Bronchial epithelial cell (primary cell): ENCODE measurements around the gene TPP1. TPM values are rescaled to one million over a fixed set of nuclear protein-coding genes. Genes with fewer than 3 reads are reported as not detected.

Source experiments
- DNase-seq: peaks from one replicate; pipeline ENCODE4 v3.0.0-alpha.2; 2010; ENCODE audit warnings: low read depth
- FAIRE-seq: peaks from 2 replicates; lab custom pipeline; 2011; peaks lifted over from hg19 to GRCh38; lab: Jason Lieb, UNC
- H3K27me3 ChIP-seq: 2 replicates; pipeline ENCODE4 v1.5.1; 2011; ENCODE audit warnings: low read length; ENCODE audit not compliant: control insufficient read depth, insufficient read depth
- H3K36me3 ChIP-seq: 2 replicates; pipeline ENCODE4 v1.5.1; 2011; ENCODE audit warnings: low read length; ENCODE audit not compliant: control insufficient read depth, insufficient read depth
- H3K4me3 ChIP-seq: 2 replicates; pipeline ENCODE4 v1.5.1; 2011; ENCODE audit warnings: mild to moderate bottlenecking, low read depth, low read length, control low read depth
- total RNA-seq: library from RNA; depleted of rRNA; stranded (reverse); fragments of >200 nt; gene quantifications from 2 replicates; pipeline ENCODE4 v1.2.1, GENCODE V29; 2014
- TF ChIP-seq, protein P1 (sequence below): IDR thresholded peaks from 2 replicates; pipeline ENCODE4 v1.5.1; 2011; ENCODE audit warnings: mild to moderate bottlenecking, moderate library complexity, low read length, control low read depth, inconsistent platforms; ENCODE audit not compliant: insufficient read depth, severe bottlenecking

The TPP1 gene
- total RNA-seq, 1 donor from 2014 or later: 40.8 TPM

DNA sequence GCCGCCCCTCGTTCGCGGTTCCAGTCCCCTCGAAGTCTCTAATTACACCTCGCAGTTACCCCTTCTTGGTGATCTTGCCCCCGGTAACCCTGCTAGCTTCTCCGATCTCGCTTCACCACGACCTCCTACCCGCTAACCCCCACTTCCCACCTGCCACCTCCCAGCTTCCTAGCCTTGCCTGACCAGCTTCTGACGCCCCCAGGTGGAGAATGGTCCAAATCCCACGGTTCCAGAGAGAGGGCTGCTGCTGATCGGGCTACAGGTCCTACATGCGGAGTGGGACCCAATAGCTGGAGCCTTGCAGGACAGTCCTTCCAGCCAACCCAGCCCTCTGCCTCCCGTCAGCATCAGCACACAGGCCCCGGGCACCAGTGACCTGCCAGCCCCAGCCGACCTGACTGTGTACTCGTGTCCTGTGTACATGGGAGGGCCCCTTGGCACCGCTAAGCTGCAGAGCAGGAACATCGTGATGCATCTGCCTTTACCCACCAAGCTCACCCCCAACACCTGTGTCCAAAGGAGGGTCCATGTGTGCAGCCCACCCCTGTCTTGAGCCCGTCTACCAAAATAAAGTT, 47.7 kb downstream of the TPP1 start:
- TF ChIP-seq, protein P1, sequence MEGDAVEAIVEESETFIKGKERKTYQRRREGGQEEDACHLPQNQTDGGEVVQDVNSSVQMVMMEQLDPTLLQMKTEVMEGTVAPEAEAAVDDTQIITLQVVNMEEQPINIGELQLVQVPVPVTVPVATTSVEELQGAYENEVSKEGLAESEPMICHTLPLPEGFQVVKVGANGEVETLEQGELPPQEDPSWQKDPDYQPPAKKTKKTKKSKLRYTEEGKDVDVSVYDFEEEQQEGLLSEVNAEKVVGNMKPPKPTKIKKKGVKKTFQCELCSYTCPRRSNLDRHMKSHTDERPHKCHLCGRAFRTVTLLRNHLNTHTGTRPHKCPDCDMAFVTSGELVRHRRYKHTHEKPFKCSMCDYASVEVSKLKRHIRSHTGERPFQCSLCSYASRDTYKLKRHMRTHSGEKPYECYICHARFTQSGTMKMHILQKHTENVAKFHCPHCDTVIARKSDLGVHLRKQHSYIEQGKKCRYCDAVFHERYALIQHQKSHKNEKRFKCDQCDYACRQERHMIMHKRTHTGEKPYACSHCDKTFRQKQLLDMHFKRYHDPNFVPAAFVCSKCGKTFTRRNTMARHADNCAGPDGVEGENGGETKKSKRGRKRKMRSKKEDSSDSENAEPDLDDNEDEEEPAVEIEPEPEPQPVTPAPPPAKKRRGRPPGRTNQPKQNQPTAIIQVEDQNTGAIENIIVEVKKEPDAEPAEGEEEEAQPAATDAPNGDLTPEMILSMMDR: no peak
- Histone ChIP-seq H3K27me3 (no peaks in the 10 kb centered on the region), H3K36me3 (no peaks in the 10 kb centered on the region), H3K4me3 (no peak overlapping the region)
- no peak for DNase-seq
- FAIRE-seq: no peak

DNA sequence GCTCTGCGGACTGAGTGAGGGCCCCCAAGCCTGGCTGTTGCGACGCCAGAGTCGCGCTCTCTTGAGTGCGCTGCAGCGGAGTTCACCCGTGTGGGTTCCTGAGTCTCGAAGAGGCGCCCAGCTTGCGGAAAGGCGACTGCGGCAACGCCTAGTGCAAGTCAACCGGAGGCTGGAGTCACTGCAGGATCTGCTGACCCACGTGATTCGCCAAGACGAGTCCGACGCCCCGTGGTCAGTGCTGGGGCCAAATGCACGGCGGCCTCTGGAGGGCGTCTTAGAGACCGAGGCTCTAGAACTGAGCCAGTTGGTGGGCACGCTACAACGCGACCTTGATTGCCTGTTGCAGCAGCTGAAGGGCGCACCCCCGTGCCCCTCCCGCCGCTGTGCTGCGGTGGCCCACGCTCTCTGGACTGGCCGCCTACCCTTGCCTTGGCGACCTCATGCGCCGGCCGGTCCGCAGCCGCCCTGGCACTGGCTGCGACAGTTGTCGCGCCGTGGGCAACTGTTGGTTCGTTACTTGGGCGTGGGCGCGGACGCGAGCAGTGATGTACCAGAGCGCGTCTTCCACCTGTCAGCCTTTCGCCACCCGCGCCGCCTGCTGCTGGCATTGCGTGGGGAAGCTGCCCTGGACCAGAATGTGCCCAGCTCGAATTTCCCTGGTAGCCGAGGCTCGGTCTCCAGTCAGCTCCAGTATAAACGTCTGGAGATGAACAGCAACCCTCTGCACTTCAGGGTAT, 48.4 kb downstream of the TPP1 start:
- no peaks in the 10 kb centered on the region for H3K27me3 ChIP-seq
- no peak for DNase-seq
- no peaks in the 10 kb centered on the region for H3K36me3 ChIP-seq
- TF ChIP-seq, protein P1: no peak
- no peak overlapping the region for H3K4me3 ChIP-seq
- FAIRE-seq: no peak

DNA sequence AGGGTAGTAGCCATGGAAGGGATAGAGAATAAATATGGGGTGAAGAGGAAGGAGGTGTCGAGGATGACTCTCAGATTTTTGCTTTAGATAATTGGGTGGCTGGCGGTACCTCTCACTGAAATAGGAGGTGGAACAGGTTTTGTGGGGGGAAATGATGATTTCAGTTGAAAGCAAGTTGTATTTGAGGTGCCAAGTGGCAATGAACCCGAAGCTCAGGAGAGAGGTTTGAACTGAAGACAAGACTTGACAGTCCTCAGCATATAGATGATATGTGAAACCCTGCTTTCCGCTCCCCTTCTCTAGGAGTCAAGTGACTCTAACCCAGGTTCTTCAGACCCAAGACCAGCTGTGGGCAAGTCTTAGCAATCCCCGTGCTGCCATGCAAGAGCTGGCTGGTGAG, 49.5 kb downstream of the TPP1 start:
- no peaks in the 10 kb centered on the region for H3K27me3 ChIP-seq
- no peak for FAIRE-seq
- no peaks in the 10 kb centered on the region for H3K36me3 ChIP-seq
- no peak for DNase-seq
- TF ChIP-seq, protein P1: no peak
- H3K4me3 ChIP-seq: no peak overlapping the region

DNA sequence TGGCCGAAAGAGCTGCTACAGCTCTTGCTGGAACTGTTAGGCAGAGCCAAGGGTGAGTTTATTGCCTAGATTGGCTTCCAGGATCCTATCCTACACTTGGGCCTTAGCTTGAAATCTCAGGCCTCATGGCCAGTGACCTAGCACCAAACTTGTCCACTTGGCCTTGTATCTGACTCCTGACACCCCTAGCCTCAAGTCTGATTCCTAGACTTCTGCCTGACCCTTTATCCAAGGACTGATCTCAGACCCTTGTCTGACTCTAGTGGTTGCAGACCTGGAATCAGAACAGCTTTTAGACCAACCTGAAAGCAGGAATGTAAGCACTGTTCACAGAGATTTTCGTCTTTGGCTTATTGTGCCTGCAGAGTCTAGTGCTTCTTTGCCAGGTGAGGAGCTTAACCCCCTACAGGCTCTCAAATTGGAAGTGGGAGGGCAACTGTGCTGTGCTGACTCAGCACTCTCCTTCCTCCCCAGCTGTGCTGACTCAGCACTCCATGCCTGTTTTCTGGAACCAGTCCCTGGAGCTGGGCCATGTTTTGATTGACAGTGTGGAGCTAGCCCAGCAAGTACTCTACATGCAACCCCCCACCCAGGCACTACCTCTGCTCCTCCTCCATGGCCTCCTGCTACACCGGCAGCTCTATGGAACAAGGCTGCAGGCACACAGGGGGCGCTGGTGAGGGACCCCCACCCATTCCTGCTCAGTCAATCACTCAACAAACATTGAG, 50.9 kb downstream of the TPP1 start:
- H3K4me3 ChIP-seq: no peak overlapping the region
- TF ChIP-seq, protein P1: no peak
- no peaks in the 10 kb centered on the region for H3K27me3 ChIP-seq
- DNase-seq (peak; percentile 43), FAIRE-seq (no peak)
- no peaks in the 10 kb centered on the region for H3K36me3 ChIP-seq

DNA sequence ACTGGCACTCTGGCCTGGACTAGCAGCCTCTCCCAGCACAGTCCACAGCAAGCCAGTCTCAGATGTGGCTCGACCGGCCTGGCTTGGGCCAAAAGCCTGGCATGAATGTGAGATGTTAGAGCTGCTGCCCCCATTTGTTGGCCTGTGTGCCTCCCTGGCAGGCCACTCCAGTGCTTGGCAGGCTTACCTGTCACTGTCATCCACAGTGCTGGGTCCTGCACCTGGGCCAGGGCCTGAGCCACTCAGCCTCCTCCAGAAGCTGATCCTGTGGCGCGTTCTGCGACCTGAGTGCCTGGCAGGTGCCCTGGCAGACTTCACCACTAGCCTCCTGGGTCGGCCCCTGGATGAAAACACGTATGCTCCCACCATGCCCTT, 51.9 kb downstream of the TPP1 start:
- FAIRE-seq (no peak), DNase-seq (no peak)
- H3K36me3 ChIP-seq: no peaks in the 10 kb centered on the region
- TF ChIP-seq, protein P1: no peak
- no peaks in the 10 kb centered on the region for H3K27me3 ChIP-seq
- no peak overlapping the region for H3K4me3 ChIP-seq
